GM21381 (cell line): ENCODE results near the gene SEMA3C.

Source experiments
- ATAC-seq: cut with Tn5 transposase; IDR thresholded peaks from one replicate; pipeline ENCODE4 v1.9.1; 2021; ENCODE audit warnings: mild to moderate bottlenecking, moderate library complexity; ENCODE audit not compliant: unreplicated experiment

Gene SEMA3C

DNA sequence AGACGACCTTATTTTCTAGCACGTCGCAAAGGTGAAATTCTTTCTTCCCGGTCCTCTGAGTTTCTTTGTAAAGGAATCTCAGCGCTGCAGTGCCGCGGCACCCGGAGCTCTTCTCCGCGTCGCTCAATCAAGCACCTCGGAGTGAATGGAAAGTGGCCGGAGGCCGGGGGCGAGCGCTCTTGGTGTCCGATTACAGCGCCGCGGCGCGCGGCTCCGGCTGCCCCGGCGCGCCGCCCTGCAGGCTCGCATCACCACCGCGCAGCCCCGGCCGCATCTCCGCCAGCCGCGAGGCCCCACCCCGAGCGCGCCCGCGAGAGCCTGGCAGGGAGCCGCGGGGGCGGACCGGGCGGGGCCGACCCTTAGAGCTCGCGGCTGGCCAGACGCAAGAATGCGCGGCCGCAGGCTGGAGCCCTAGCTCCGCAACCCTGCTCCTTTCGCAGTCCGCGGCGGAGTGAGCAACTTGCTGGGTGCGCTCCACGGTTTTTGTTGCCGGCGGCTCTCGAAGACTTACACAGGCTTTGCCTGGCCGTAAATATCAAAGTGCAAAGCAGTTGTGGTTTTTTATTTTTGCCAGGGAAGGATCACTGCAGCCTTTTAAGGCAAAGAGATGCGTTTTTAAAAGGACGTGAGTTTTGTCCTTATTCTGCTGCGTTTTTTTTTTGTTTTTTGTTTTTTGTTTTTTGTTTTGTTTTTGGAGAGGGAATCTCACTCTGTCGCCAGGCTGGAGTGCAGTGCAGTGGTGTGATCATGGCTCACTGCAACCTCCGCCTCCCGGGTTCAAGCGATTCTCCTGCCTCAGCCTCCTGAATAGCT lies at the start of gene SEMA3C:
SEMA3C (minus strand) TSS at position 143 of the 813 bp plus-strand sequence. CDS start 2,270 bp downstream, outside the sequence.
- ATAC-seq: peak; percentile 64

DNA sequence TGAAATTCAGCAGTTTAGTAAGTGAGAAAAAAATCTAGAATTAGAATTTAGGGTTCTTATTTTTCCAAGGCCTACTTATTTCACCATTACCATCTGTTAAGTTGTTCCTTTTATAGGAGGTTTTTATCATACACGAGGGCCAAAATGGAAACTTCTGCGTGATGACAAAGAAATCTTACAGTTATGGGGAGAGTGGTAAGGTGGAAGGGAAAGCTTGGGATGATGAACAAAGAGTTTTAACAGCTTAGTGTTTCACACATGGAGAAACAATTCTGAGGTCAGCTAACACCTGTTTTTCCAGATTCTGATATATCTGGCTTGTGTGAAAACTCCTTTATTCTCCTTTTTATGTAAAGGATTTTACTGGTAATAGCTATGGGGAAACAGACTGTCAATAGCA lies 49.8 kb upstream of the SEMA3C start:
- no peak for ATAC-seq

DNA sequence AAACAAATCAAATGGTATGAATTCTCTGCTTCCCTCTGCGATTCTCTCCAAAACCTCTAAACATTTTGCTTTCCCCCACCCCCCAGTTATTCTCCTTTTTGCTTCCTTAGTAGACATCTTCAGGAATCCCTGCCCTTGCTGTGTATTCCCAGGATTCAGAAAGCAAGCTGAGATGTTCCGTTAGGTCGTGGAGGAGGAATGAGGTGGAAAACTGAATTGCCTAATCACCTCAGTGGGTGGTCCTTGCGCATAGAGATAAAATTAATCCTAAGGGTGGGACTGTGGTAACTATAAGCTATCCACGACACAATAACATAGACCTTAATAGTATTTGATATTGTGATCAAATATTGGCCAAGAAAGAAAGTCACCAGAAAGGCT lies 49.1 kb upstream of the SEMA3C start:
- ATAC-seq: no peak

DNA sequence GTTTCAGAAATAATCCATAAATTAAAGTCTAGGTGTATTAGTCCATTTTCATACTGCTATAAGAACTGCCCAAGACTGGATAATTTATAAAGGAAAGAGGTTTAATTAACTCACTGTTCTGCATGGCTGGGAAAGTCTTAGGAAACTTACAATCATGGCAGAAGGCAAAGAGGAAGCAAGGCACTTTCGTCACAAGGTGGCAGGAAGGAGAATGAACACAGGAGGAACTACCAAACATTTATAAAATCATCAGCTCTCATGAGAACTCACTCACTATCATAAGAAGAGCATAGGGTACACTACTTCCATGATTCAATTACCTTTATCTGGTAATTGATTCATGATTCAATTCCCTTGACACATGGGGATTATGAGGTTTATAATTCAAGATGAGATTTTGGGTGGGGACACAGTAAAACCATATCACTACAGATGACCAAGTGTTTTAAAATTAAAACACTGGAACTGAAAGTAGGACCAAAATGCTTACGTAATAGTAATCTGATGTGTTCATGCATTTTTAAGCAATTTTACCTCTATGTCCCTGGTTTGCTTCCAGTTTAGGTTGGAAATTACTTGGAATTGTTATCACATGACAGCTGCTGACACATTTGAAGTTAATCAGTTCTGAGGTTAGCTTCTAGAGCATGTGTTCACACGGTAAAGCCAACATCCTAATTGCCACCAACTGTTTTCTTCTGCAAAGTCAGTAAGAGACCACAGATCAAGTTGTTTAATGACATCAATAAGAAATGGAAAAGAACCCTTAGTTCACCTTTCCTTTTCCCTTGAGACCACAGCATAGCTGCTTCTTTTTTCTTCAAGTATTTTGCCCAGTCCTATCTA lies 48.4 kb upstream of the SEMA3C start:
- ATAC-seq: no peak

DNA sequence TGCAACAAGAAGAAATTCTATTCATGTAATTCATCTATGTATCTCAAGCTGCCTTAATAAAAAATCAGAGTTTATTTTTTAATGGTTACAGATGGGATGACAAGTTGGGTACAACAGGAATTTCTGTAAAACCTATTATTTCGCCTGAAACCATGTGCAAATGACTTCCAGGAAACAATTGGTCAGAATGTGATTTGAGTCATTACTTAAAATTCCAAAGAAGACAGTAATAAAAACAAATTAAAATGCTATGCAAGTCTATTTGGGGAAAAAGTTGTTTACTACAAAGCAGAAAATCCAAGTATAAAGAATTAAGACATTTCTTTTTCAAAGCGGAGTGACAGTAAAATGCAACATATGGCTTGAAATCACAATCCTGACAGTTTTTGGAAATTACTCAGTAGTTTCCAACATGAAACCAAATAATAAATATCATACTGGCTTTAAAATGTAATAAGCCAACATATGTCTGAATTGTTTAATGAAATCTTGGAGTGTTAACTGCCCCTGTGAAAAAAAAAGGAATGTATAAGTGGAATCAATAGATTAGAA lies 41.5 kb upstream of the SEMA3C start:
- no peak for ATAC-seq

DNA sequence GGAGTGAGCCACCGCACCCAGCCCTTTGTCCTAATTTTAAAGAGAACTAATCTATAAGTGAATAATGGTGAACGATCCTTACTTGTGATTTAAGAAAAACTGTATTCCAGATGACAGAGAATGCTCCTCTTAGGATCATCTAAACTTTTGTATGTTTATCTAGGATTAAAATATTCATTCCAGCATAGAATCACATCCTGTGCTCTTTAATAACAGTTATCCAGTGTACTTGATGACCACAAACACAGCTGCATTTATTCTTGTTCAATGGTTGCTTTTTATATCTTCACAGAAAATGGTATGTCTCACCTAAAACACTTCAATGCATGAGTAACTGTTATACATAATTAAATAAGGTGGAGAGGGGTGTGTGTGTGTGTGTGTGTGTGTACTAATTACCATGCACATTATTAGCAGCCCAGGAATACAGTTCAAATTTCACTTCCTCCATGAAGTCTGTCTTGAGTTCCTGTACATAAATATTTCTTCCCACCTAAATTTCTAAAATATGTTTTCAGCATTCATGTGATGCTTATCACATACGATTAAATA lies 38.5 kb upstream of the SEMA3C start:
- no peak for ATAC-seq

DNA sequence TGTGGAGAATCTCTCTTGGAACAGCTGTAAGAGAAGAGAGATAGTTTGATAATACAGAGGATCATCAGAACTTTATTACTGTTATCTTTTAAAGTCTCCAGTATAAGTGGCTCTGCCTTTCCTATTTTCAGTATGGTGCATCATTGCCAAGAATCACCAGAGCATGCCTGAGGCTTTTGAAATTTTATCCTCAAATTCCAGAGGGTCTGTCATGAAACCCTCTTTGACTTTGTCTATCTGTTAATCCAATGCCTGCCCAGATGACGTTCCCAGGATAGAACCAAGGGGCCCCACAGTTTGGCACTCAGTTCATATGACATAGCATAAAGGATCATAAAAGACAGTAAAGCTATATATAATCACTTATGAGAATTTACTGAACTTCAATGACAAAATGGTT lies 35.3 kb upstream of the SEMA3C start:
- ATAC-seq: no peak

DNA sequence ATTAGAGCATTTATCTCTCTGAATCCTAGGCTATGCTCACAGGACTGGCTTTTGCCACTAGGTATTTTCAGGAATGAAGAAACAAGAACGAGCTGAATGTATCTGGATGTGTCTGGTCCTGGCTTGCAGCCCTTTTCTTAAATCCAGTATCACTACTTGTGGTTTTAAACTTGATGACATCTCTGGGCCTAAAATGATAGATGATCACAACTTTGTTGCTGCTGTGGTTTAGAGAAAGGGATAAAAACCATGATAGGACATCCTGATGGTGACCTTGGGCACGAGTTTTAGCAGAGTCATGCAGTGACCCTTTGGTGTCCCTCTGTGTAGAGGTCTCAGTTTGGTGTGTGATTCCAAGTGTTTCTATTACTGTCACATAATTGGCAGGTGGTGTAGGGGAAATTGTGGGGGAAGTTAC lies 31.7 kb upstream of the SEMA3C start:
- no peak for ATAC-seq

DNA sequence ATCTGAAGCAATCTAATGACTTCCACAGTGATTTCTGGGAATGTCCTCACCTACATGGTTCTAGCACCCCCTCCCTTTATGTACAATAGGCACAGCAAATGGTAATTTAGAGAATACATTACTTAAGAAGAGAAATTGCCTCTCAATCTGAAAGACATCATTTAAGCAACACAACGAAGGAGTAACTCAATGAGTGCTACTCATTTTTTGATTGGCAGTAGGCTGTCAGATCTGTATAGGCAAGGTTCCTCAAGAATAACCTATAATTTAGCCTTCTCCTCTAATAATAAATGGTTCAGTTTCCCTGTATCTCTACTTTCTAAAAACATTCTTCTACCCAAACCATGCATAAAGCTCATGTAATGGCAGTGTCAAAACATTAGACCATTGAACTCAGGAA lies 30.6 kb upstream of the SEMA3C start:
- no peak for ATAC-seq

DNA sequence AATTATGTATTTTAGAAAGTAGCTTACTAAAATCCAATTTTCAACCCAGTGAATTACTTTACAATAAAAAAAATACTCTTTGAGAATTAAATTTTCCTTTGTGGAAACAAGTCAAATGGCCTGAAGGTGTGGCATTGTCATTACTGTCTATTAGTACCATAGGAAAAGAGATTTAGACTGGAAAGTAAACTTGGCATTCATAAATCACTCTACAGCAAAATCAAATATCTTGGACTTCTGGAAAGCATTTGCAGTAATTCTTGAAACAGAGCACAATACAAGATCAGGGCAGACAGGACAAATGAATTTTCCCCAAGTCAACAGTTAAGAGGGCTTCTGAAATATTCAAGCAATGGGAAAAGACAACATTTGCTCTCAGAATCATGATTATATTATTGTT lies 28.0 kb upstream of the SEMA3C start:
- no peak for ATAC-seq

DNA sequence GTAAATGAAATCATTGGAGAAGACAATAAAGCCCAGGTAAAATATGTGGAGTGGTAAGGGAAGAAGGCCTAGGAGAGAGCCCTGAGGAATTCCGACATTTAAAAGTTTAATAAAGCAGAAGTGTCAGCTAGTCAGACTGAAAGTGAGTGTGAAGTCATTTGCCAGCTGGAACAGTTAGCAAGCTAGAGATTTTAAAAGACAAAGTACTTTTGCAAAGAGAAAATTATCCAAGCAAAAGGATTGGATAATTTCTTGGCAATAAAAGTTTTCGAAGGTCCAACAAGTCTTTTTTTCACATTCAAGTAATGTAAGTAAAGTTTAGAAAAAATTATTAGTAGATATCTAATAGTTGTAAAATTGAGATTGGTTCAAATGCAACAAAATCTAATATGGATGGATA lies 27.1 kb upstream of the SEMA3C start:
- no peak for ATAC-seq

DNA sequence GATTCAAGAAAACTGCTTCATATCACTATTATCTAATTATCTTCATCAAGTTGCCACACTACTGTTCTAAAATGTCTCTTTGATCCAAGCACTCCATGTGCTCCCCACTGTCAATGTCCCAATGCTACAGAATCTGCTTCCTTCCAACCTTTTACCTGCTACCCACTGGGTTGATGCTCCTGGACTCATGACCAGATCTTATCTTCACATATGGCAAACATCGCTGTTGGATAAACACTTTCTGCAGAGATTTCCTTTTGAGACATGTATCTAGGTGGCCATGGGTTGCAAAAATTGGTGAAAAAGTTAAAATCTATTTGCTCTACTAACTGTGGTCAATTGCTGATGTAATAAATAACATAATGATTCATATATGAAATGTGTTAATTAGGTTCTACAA lies 24.5 kb upstream of the SEMA3C start:
- ATAC-seq: no peak

DNA sequence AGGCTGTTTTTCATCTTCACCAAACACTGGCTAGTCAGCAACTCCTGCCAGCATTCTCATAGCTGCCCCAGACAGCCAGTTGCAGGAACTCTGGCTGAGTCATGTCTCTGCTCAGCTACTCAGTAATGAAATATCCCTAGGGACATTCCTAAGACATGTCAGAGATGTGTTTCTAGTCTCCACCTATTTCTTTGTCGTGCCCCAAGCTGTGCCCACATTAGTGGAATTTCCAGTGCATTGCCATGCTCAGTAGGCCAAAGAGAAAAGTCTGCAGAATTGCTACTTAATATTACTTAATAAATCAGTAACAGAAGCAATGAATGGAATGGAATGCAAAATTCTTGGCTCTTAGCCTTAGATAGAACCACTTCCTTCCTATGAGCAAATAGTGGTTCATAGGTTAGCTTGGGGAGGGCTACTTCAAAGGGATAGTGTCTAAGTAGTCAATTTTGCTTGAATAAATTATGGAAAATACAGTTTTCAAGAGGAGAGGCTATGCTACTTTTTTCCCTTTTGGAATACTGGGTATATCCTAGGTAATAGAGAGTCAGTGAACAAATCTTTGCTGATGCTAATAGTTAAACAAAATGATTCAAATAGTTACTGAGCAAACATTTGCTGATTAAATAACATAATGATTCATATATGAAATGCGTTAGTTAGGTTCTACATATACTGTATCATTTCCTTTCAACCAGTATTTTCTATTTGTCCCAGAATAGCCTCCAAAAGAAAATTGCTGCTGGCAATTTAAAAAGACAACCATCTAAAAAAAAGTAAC lies 23.6 kb upstream of the SEMA3C start:
- ATAC-seq: no peak

DNA sequence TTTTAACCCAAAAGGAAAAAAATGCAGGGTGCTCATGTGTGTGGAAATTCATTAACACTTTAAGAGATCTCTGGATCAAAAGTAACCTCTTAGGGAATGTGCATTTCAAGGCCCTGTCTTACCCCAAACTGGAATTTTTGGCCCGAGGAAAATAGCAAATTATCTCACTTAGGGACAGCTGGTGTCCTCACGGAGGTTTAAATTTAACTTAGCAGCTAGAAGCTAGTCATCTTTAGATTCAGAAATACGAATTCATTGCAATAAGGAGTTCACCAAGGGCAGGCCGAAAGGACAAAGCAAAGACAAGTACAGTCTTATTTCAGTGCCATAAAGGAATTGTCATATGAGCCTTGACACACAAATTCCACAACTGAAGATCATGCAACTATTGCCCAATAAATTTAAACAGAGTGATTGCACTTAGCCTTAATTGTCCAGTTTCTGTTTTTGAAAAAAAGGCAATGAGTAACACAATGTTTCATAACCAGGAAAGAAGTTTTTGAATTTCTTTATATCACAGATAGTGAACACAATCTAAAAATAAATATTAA lies 22.4 kb upstream of the SEMA3C start:
- no peak for ATAC-seq

DNA sequence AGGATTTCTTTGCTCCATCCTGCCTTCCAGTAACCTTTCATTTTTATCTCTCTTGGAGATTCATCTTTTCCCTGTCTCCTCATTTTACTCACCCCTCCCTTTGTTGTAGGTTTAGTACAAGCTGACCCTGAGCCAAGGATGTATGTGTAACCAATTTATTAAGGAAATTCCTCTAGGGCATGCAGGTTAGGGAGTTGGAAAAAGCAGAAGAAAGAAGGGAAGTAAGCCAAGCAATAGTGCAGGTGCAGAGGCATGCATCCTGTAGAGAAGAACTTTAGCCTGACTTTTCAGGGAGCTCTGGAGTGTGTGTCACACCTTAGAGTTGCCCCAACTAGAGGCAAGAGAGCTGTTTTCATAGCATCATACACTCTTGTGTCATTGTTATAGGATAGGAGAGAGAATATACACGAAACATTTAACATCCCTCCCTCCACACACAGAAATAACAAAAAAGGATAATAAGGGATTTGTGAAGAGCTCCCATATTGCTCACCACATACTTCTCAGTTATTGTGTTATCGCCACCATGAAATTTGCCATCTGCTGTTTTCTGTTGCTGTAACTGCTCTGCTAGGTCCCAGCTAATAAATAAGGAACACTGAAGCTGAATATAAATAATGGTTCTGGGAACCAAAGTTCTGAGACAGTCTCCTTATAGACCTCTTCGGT lies 21.8 kb upstream of the SEMA3C start:
- ATAC-seq: no peak

DNA sequence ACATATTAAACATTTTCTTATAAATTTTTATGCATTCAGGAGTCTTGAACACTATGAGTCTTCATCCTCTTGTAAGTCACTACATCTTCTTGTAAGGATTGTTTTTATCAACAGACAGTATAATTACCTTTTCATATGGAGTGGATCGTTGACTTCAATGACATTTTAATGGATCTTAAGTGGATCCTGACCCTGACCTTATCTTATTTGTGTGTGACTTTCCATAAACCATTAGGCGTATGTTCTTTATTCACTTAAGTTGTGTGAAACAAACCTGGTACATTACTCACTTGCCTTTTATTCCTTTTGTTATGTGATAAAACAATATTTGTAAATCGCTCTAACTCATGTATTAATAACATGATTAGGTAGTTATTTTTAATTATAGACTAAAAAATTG lies 18.5 kb upstream of the SEMA3C start:
- no peak for ATAC-seq

DNA sequence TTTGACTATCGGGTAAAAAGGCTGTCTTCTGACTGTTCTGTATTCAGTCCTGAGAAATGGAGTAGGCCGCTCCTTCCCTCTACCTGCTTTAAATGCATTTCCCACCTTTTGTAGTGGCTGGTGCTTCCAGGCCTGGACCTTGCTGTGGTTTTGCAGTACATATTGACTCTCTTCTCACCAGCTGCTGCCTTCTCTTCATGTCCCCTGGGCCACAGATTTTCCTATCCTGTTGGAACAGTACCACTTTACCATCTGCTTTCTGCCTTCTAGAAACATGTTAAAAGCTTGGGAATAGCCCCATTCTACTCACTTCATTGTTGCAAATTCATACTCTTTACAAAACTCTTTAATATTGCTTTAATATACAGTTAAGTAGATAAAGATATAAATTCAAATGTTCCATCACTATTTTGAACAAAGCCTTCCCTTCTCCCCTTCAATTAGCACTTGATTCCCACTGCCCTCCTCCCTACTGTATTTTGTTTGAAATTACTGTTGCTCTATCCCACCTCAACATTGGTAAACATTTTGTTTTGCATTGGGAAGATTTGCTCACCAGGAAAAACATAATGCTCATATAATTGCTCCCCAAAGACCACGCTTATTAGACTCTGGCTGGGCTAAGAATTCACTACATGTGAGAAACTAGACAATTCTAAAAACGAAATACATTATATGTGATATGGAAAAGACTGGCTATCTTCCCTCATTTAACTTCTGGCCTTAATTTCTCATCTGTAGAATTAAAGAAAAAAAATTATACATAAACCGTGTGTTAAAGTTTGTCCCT lies 17.3 kb upstream of the SEMA3C start:
- ATAC-seq: no peak

DNA sequence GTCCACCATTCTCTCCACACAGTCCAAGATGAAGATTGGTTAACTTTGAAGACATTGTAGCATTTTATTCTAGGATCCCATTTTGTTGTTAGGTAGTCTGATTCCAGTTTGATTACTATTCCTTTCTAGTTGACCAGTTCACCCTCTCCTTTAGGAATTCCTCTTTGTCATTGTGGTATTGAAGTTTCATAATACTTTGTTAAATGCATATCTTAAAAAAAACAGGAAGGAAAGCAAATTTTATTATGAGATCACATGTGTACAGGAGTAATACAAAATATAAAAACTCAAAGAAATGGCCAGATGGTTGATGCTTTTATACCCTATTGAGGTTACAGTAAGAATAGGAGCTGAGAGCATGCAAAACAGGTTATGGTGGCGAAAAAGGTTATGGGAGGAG lies 15.5 kb upstream of the SEMA3C start:
- no peak for ATAC-seq

DNA sequence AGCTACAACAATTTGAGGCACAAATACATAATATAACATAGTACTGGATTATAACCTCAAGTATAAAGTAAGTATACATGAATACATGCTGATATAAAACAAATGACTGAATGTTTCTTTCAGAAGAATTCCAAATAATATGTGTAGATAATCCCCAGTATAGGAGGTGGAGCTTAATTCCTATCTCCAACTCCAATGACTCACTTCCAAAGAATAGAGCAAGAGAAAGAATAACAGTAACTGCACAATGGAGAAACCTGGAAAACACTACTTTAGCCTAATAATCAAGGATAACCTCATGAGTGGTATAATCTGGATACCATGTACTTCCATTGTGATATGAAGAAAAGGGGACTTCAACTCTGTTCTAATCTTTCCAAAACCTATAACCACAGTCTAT lies 13.7 kb upstream of the SEMA3C start:
- ATAC-seq: no peak
